Retinal pigment epithelial cell (primary cell): ENCODE measurements around the gene HSPG2.

Experiments
- DNase-seq: peaks from one replicate; pipeline ENCODE4 v3.0.0-alpha.2; 2010; ENCODE audit warnings: low read depth
- H3K4me3 ChIP-seq: 2 replicates; pipeline ENCODE4 v1.5.1; 2011; ENCODE audit warnings: mild to moderate bottlenecking, low read length, control low read depth, moderate library complexity
- CTCF ChIP-seq: conservative IDR thresholded peaks from 2 replicates; pipeline ENCODE4 v1.5.1; 2011; ENCODE audit warnings: low read depth, low read length, control low read depth, inconsistent platforms

HSPG2 gene

GRCh38 chr1:21914880-21915640 lies 22.1 kb downstream of the HSPG2 start:
- no peak for DNase-seq
- no peak for TF ChIP-seq CTCF
- no peak overlapping the region for H3K4me3 ChIP-seq

DNA sequence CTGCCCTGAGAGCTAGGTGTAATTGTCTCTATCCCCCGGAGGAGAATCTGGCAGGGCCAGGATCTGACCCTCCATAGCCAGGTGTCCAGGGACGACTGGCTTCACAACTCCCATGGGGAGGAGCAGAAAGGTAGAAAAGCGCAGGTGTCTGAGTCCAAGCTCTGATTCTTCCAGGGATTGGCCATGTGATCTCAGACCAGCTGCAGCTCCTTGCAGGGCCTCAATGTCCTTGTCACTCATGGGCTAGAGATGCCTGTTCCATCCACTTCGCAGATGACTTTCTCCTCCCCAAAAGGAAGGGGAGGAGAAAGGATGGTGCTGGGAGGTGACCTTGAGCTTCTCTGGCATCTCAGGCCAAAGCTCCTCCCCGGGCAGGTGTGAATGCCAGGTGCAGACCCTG lies 22.7 kb downstream of the HSPG2 start:
- TF ChIP-seq CTCF, result no peak
- H3K4me3 ChIP-seq, result no peak overlapping the region
- DNase-seq, result no peak

- no peak overlapping the region for H3K4me3 ChIP-seq
- no peak for DNase-seq
- no peak for TF ChIP-seq CTCF
Measured at GRCh38 chr1:21913763-21914162, 23.3 kb downstream of the HSPG2 start.

DNA sequence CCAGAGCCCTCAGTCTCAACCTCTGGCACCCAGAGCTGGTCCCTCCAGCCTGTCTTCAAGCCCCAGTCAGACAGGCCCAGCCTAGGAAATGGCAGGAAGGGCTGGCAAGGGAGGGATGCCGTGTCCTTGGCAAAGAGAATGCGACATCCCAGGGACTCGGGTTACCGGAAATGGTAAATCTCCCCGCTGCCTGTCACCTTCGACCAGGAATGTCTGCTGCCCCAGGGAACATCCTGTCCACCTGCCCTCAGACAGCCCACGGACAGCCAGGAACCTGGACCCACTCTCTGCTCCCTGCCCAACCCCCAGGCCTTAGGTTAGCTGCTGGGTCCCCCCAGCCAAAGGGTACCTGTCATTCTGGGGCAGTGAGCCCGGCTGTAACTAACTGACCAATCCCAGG lies 23.9 kb downstream of the HSPG2 start:
- no peak for TF ChIP-seq CTCF
- no peak overlapping the region for H3K4me3 ChIP-seq
- DNase-seq, result no peak

DNA sequence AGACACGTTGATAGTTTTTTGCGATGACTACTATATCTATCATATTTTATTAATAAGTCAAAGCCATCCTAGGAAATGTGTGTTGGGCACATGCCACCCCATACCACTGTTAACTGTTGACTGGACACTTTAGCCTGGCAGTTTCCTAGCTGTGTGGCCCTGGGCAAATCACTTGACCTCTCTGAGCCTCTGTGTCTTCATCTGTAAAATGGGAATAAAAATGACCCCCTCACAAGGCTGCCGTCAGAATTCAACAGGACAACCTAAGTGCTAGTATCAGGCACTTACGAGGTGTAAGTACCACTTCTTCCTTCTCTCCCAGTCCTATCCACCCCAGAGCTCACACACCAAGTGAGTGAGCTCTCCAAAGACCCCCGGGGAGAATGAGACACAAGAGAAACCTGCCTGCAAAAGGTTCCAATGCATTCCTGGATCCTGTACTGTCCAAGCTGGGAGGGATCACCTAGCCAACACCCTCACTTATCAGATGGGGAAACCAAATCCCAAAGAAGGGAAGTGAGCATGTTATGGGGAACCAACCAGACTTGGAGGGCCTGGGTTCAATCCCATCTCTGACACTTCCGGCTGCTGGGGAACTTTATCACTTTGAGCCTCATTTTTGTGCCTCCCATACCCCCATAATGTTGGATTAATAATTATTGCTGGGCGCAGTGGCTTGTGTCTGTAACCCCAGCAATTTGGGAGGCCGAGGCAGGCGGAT lies 24.9 kb downstream of the HSPG2 start:
- TF ChIP-seq CTCF, result no peak
- no peak overlapping the region for H3K4me3 ChIP-seq
- DNase-seq, result no peak

GRCh38 chr1:21911205-21912001 lies 25.7 kb downstream of the HSPG2 start:
- no peak overlapping the region for H3K4me3 ChIP-seq
- no peak for TF ChIP-seq CTCF
- DNase-seq, result no peak
